ENCODE measurements around the gene CCDC106. TPM values are rescaled to one million over a fixed set of nuclear protein-coding genes. Genes with fewer than 3 reads are reported as not detected.
A peak's percentile ranks its signal among the peaks of the same experiment; 100 is the strongest.

CCDC106 gene
- total RNA-seq, 1 donor: 1.9 TPM

- no peaks in the 10 kb centered on the region for H3K9me3 ChIP-seq (ENCODE audit: low read depth, low read length)
These were observed 7.9 kb upstream of the CCDC106 start for GRCh38 chr19:55640043-55640576.

GRCh38 chr19:55640577-55641425 is 7.2 kb upstream of the CCDC106 start, which contains the start of gene ZNF580:
Gene ZNF580 (plus strand): TSS chr19:55641002. CDS start chr19:55642509, 1,507 bp downstream.
- Histone ChIP-seq H3K27me3 (ENCODE audit: insufficient read depth, low read length) (no peaks in the 10 kb centered on the region), H3K4me3 (ENCODE audit: low read length) (peak within 1 kb of the TSS; percentile 47), H3K9me3 (ENCODE audit: low read depth, low read length) (no peaks in the 10 kb centered on the region), H3K4me1 (ENCODE audit: insufficient read depth, low read length) (peaks cover 71% of the 10 kb centered on the region)

More at GRCh38 chr19:55640043-55640576, 7.9 kb upstream of the CCDC106 start:
- no peaks in the 10 kb centered on the region for H3K27me3 ChIP-seq (ENCODE audit: insufficient read depth, low read length)
- peaks cover 77% of the 10 kb centered on the region for H3K4me1 ChIP-seq (ENCODE audit: insufficient read depth, low read length)
- no peak overlapping the region for H3K4me3 ChIP-seq (ENCODE audit: low read length)

- Histone ChIP-seq H3K4me3 (ENCODE audit: low read length) (peak overlapping the region; percentile 54), H3K4me1 (ENCODE audit: insufficient read depth, low read length) (peaks cover 63% of the 10 kb centered on the region), H3K9me3 (ENCODE audit: low read depth, low read length) (no peaks in the 10 kb centered on the region), H3K27me3 (ENCODE audit: insufficient read depth, low read length) (no peaks in the 10 kb centered on the region)
These were observed 6.4 kb upstream of the CCDC106 start for GRCh38 chr19:55641426-55642152.

DNA sequence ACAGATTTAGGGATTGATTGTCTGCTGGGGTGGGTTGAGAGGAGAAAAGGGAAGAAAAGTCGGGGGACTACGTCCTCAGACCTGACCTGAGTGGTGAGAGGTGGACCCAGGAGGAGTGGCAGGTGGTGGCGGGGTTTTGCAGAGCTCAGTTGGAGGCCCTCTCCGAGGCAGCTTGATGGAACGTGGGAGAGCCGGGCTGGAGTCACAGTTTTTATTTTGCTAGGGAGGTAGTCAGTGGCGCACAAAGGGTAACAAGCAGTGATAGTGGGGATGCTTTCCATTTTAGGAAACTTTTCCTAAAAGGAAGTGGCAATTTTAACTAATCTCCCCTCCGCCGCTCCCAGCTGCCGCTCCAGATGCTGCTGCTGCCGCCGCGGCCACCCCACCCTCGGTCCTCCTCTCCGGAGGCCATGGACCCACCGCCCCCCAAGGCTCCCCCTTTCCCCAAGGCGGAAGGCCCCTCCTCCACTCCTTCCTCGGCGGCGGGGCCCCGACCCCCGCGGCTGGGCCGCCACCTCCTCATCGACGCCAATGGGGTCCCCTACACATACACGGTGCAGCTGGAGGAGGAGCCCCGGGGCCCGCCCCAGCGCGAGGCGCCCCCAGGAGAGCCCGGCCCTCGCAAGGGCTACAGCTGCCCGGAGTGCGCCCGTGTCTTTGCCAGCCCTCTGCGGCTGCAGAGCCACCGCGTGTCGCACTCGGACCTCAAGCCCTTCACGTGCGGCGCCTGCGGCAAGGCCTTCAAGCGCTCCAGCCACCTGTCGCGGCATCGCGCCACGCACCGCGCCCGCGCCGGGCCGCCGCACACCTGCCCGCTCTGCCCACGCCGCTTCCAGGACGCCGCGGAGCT is 5.6 kb upstream of the CCDC106 start:
- Histone ChIP-seq H3K27me3 (ENCODE audit: insufficient read depth, low read length) (no peaks in the 10 kb centered on the region), H3K4me3 (ENCODE audit: low read length) (peak overlapping the region; percentile 54), H3K9me3 (ENCODE audit: low read depth, low read length) (no peaks in the 10 kb centered on the region), H3K4me1 (ENCODE audit: insufficient read depth, low read length) (peaks cover 62% of the 10 kb centered on the region)

GRCh38 chr19:55643003-55643886 is 4.8 kb upstream of the CCDC106 start, which contains the start of gene ZNF581:
Gene ZNF581 (plus strand): TSS chr19:55643649. CDS start chr19:55644572, 923 bp downstream.
- no peaks in the 10 kb centered on the region for H3K27me3 ChIP-seq (ENCODE audit: insufficient read depth, low read length)
- H3K4me3 ChIP-seq (ENCODE audit: low read length): peak within 1 kb of the TSS; percentile 54
- H3K4me1 ChIP-seq (ENCODE audit: insufficient read depth, low read length): peaks cover 64% of the 10 kb centered on the region
- H3K9me3 ChIP-seq (ENCODE audit: low read depth, low read length): no peaks in the 10 kb centered on the region

DNA sequence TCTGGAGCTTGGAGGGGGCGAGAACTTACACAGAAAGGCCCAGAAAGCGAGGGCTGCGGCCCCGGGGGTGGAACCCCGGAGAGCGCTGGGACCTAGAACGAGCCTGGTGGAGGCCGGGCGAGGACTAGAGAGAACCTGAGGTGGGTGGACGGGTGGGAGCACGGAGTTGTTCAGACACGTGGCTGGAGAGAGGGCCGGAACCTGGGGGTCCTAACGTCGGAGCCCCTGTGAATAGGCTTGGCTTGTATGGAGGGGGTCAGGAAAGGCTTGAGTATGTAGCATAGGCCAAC is 4.2 kb upstream of the CCDC106 start:
- Histone ChIP-seq H3K4me1 (ENCODE audit: insufficient read depth, low read length) (peaks cover 65% of the 10 kb centered on the region), H3K27me3 (ENCODE audit: insufficient read depth, low read length) (no peaks in the 10 kb centered on the region), H3K9me3 (ENCODE audit: low read depth, low read length) (no peaks in the 10 kb centered on the region), H3K4me3 (ENCODE audit: low read length) (peak overlapping the region; percentile 54)

GRCh38 chr19:55644191-55644833 is 3.7 kb upstream of the CCDC106 start:
- Histone ChIP-seq H3K27me3 (ENCODE audit: insufficient read depth, low read length) (no peaks in the 10 kb centered on the region), H3K4me3 (ENCODE audit: low read length) (peak overlapping the region; percentile 54), H3K9me3 (ENCODE audit: low read depth, low read length) (no peaks in the 10 kb centered on the region), H3K4me1 (ENCODE audit: insufficient read depth, low read length) (peaks cover 69% of the 10 kb centered on the region)

DNA sequence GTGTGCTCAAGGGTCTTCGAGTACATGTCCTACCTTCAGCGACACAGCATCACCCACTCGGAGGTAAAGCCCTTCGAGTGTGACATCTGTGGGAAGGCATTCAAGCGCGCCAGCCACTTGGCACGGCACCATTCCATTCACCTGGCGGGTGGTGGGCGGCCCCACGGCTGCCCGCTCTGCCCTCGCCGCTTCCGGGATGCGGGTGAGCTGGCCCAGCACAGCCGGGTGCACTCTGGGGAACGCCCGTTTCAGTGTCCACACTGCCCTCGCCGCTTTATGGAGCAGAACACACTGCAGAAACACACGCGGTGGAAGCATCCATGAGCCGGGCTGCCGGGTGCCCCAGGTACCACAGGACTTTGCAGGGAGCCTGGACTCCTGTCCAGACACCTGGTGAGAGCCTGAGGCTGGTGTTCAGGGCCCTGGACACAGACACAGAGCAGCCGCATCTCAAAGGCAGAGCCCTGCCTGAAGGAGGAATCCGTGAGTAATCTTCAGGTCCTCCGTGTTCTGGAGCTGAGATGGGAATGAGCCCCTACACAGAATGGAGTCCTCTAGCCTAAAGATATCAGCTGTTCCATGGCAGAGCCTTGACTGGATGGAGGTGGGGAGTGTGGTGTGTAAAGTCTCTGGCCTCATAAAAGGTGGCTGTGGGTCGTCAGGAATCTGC is 3.0 kb upstream of the CCDC106 start:
- no peak overlapping the region for H3K4me3 ChIP-seq (ENCODE audit: low read length)
- no peaks in the 10 kb centered on the region for H3K27me3 ChIP-seq (ENCODE audit: insufficient read depth, low read length)
- H3K9me3 ChIP-seq (ENCODE audit: low read depth, low read length): no peaks in the 10 kb centered on the region
- H3K4me1 ChIP-seq (ENCODE audit: insufficient read depth, low read length): peaks cover 64% of the 10 kb centered on the region

- no peaks in the 10 kb centered on the region for H3K9me3 ChIP-seq (ENCODE audit: low read depth, low read length)
- H3K27me3 ChIP-seq (ENCODE audit: insufficient read depth, low read length): no peaks in the 10 kb centered on the region
- H3K4me3 ChIP-seq (ENCODE audit: low read length): no peak overlapping the region
- H3K4me1 ChIP-seq (ENCODE audit: insufficient read depth, low read length): peaks cover 59% of the 10 kb centered on the region
These were observed 2.5 kb upstream of the CCDC106 start for GRCh38 chr19:55645512-55645881.

DNA sequence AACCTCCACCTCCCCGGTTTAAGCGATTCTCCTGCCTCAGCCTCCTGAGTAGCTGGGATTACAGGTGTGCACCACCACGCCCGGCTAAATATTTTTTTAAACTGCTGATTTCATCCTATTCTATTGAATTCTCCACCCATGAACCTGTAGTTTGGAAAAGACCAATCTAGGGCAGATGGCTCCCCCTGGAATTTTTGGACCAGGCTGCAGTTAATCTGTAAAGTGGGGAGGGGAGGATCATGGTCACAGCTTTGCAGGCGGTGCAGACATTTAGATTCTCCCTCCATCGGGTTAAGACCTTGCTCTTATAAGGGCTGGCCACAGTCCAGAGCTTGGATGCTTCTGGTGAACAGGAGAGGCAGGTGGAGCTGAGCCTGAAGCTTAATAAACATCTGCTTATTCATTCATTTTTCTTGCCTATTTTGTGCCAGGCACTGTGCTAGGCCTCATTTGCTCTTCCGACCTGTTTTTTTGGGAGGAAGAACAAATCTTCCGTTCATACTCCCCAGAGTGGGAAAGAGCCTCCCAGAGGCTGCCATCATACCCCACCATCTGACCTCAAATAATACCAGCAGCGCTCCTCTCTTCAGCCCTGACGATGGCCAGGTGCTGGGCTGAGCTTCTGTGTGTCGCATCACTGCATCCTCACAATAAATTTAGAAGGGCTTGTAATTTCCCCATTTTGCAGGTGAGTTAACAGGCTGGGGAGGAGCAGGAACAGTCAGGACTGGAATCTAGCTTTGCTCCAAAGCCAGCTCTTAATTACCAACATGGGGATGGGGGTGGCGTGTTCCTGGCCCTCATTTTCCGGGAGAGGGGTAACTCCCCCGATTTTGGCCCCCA is 902 bp upstream of the CCDC106 start:
- peak overlapping the region; percentile 52 for H3K4me3 ChIP-seq (ENCODE audit: low read length)
- no peaks in the 10 kb centered on the region for H3K27me3 ChIP-seq (ENCODE audit: insufficient read depth, low read length)
- no peaks in the 10 kb centered on the region for H3K9me3 ChIP-seq (ENCODE audit: low read depth, low read length)
- peaks cover 51% of the 10 kb centered on the region for H3K4me1 ChIP-seq (ENCODE audit: insufficient read depth, low read length)

- H3K27me3 ChIP-seq (ENCODE audit: insufficient read depth, low read length): no peaks in the 10 kb centered on the region
- H3K4me1 ChIP-seq (ENCODE audit: insufficient read depth, low read length): peaks cover 43% of the 10 kb centered on the region
- H3K4me3 ChIP-seq (ENCODE audit: low read length): peak overlapping the region; percentile 52
- no peaks in the 10 kb centered on the region for H3K9me3 ChIP-seq (ENCODE audit: low read depth, low read length)
These were observed 714 bp downstream of the CCDC106 start for GRCh38 chr19:55648585-55649267.
